ENCODE results near the gene KLHL3.

- TF ChIP-seq CTCF (IDR thresholded peaks at IDR 0.05) (no peak), ZFX (IDR thresholded peaks at IDR 0.05; ENCODE audit: borderline replicate concordance) (no peak)
Observed at GRCh38 chr5:137666461-137666850, 69.4 kb downstream of the KLHL3 start.

Data from 22Rv1 (cell line).